CD4-positive, alpha-beta T cell treated with Interleukin-15 for 4 hours (primary cell): ENCODE measurements around the gene ASPHD1.
A peak's percentile ranks its signal among the peaks of the same experiment; 100 is the strongest.
"Not testable (repeated sequence)": the region's sequence is repeated elsewhere in the genome, so short reads cannot be mapped to it uniquely, and the experiment has no call there.

Experiments
- DNase-seq: peaks from one replicate; pipeline ENCODE4 v3.0.0-alpha.2; 2020; ENCODE audit warnings: low spot score

ASPHD1 gene

DNA sequence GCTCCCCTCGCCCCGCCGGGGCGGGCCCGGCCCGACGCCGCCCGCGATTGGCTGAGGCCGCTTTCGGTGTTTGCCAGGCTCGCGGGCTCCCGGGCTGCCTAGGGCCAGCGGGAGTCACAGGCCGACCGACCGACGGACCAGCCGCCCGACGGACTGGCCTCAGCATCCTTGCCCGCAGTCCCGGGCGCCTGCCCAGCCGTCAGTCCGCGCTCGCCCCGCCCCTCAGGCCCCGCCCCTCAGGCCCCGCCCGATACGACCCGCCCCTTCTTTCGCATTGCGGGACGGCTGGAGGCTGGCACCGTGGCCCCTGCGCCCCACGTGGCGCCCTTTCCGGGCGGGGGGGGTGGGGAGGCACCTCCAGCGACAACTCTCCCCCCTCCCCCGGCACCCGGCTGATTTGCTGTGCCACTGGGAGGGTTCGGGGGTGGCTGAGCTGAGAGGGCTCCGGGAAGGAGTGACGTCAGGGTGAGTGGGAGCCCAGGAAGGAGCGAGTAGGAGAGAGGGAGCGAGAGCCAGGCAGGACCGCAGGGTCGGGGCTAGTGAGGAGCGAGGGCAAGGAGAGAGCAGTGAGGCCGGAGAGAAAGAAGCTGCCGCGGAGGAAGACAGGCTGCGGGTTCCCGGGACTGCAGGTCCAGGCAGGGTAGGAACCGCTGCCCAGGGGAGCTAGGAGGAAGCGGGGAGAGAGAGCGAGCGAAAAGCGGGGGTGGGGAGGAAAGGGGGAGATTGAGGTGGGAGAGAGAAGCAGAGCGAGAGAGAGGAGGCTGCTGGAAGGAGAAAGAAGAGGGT is at the start of gene ASPHD1:
ASPHD1 (plus strand) TSS at position 387 of the 786 bp plus-strand sequence. CDS start 484 bp downstream, outside the sequence.
- peak; percentile 74 for DNase-seq

DNA sequence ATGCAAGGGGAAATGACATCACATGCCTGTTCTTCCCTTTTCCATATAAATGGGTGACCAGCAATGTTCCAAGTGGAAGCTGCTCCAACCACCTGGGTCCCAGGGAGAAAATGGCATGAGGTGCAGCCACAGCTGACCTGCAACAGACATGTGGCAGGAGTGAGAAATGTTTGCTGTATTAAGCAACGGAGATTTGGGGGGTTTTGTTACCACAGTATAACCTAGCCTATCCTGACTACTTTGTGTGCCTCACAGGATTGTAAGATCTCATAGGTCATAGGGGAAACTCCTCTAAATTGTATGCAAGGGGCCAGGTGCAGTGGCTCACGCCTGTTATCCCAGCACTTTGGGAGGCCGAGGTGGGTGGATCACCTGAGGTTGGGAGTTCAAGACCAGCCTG is 49.3 kb upstream of the ASPHD1 start:
- no peak for DNase-seq

DNA sequence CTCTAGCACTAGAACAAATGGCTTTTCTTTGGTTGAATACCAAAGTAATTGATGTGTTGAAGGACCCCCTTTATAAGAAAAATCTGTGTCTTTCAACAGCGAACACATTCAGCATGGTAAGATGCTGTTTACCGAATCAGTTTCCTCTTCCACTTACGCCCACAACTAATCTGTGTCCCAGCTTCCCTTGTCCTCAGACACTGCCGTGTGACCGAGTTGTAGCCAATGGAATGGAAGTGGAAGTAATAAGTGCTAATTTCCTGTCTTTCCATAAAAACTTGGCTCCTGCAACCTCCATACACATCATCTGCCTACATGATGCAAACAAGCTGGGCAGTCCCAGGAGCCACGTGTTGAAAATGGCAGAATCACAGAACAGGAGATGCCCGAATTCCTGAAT is 47.6 kb upstream of the ASPHD1 start:
- no peak for DNase-seq

- no peak for DNase-seq
Measured at GRCh38 chr16:29854520-29855100, 45.7 kb upstream of the ASPHD1 start.

DNA sequence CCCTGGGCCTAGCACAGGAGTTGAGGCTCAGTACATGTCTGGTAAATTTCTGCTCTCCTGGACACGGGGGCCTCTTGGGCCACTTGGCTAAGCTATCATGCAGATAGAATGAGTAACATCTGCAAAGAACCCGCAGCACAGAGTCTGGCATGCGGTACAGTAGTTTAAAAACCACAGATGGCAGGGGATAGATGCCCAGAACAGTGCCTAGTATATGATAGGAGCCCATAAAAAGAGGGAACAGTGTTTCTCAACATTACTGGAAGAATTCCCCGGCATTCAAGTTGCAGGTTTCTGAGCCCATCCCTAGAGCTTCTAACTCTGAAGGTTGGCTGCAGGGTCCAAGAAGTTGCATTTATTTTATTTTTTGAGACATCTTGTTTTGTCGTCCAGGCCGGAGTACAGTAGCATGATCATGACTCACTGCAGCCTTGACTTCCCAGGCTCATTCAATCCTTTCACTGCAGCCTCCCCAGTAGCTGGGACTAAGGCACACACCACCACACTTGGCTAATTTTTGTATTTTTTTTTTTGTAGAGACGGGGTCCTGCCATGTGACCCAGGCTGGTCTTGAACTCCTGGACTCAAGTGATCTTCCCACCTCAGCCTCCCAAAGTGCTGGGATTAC is 43.0 kb upstream of the ASPHD1 start:
- DNase-seq = no peak

DNA sequence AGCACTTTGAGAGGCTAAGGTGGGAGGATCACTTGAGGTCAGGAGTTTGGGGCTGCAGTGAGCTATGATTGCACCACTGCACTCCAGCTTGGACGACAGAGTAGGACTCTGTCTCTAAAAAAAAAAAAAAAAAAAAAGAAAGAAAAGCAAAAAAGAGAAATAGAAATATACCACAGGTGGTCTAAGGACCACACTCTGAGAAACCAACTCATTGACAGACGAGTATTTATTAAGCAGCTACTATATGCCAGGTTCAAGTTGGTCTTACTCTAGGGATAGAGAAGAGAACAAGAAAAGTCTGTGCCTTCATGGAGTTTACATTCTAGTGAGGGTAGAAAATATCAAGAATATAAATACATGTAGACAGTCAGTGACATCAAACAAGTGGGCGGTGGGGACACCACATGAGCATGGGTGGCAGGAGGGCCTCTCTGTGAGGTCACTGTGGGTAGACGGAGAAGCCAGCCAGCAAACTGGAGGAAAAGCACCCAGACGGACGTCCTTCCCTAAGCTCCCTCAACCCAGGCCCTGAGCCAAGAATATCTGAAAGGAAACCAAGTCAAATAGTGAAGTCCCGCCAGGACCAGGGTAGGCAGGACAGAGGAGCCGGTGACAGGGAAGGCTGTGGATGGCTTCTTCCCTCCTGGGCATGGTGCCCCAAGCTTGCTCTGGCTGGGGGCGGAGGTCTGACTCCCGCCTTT is 42.0 kb upstream of the ASPHD1 start:
- DNase-seq = no peak

- no peak for DNase-seq
Measured at GRCh38 chr16:29858974-29859373, 41.3 kb upstream of the ASPHD1 start.

DNA sequence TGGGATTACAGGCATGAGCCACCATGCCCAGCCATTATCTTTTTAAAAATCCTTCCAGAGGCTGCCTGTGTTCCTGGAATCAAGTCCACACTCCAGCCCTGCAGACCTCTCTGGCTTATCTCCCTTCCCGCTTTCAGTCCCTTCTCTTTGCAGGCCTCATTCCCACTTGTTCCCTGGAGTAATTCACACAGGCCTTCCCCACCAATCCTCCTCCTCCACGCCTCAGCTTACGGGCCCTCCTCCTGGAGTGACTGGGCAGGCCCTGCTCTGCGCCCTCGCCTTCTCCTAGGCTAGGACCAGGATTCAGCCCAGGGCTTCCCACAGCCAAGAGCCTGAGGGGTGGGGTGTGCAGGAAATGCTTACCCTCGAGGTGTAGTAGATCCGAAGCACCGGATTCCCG is 40.1 kb upstream of the ASPHD1 start:
- DNase-seq = no peak

- no peak for DNase-seq
Measured at GRCh38 chr16:29862383-29862883, 37.9 kb upstream of the ASPHD1 start.

DNA sequence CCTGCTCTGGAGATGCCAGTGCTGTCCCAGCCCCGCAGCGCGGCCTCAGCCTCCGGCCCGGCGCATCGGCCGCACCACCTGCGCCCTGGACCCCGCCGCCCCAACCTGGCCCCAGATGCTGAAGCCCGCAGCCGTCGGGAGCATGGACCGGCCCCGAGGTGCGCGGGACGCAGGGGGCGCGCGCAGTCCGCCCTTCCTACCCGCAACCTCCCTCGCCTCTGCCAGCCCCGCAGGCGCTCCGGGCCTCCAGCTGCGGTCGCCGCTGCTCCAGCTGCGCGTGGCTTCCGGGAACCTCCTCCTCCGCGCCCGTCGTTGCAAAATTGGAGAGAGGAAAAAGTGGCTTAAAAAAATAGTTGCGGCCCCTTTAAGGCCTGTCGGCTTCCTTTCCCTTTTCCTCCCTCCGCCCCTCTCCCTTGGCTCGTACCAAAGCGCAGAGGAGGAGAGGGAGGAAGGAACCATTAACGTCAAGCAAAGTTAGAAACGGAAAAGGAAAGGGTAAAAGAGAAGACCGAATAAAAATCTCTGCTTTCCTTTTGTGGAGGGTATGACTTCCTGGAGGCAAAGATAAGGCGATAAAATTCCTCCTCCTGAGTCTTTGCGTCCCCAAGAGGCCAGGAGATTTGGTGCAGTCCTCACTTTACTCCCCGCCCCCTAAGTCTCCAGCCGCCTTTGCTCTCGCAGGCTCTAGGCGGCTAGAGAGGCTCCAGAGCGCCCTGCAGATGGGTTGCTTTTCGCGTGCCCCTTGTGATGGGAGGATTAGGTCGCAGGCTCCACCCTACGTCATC is 37.2 kb upstream of the ASPHD1 start, which contains the start of gene CDIPT:
CDIPT (minus strand) TSS at position 343 of the 785 bp plus-strand sequence. CDS start 369 bp downstream, outside the sequence.
- peak; percentile 95 for DNase-seq

GRCh38 chr16:29863669-29863984 is 36.7 kb upstream of the ASPHD1 start:
- no peak for DNase-seq

GRCh38 chr16:29864205-29864604 is 36.1 kb upstream of the ASPHD1 start:
- DNase-seq = no peak

GRCh38 chr16:29868396-29869009 is 31.8 kb upstream of the ASPHD1 start:
- no peak for DNase-seq

- DNase-seq = not testable (repeated sequence)
Measured at GRCh38 chr16:29869067-29869466, 31.2 kb upstream of the ASPHD1 start.

- no peak for DNase-seq
Measured at GRCh38 chr16:29871822-29872546, 28.3 kb upstream of the ASPHD1 start.

- no peak for DNase-seq
Measured at GRCh38 chr16:29873319-29873718, 27.0 kb upstream of the ASPHD1 start.

DNA sequence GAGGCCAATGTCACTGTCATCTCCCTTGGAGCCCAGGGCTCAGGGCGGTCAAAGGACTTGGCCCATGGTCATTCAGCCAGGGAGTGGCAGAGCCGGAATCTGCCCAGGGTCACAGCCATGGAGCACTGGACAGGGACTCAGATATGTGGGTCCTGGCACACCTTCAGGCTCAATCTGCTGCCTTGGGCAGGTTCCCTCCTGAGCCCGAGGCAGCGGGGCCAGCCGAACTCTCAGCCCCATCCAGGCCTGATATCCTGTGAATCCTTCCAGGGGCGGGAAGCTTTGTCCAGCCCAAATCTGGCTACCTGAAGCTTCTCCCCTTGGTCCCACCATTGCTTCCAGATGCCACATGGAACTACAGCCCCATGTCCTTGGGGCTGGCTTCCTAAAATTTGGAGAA is 25.1 kb upstream of the ASPHD1 start:
- DNase-seq = no peak

- no peak for DNase-seq
Measured at GRCh38 chr16:29876217-29876593, 24.1 kb upstream of the ASPHD1 start.

DNA sequence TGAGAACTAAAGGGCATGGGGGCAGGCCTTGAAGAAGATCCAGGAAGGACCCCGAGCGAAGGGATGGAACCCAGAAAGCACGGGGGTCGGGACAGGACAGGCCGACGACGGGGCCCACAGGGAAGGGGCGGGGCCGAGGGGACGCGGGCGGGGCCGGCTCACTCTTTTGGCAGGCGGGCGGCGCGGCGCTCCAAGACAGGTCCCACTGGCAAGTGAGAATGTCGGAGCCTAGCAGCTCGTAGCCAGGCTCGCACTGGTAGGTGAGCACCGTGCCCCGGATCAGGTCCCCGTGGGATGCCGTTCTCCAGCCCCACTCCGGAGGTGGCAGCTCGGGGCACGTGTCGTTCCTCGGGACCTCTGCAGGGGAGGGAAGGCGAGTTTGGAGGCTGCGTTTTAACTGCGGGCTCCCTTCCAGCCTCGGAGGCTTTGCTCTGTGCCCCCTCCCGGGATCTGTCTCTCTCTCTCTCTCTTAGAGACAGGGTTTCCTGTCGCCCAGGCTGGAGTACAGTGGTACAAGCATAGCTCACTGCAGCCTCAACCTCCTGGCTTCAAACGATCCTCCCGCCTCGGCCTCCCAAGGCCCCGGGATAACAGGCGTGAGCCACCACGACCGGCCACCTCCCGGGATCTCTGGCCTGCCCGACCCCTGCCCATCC is 23.6 kb upstream of the ASPHD1 start:
- DNase-seq = peak; percentile 16
